Urinary bladder (tissue), 4 donors: Measurements from ENCODE around the gene PAQR8. TPM values are rescaled to one million over a fixed set of nuclear protein-coding genes. Genes with fewer than 3 reads are reported as not detected.
A peak's percentile ranks its signal among the peaks of the same experiment; 100 is the strongest.

ENCODE experiments used
- DNase-seq: peaks from one replicate; pipeline ENCODE4 v3.0.0-alpha.2; 2015; ENCODE audit errors: extremely low spot score
- H3K27ac ChIP-seq: one replicate; pipeline ENCODE4 v1.5.1; 2013; ENCODE audit warnings: low read depth, mild to moderate bottlenecking, moderate library complexity
- H3K36me3 ChIP-seq: one replicate; pipeline ENCODE4 v1.6.1; 2013; ENCODE audit warnings: mild to moderate bottlenecking, moderate library complexity; ENCODE audit not compliant: insufficient read depth
- H3K4me1 ChIP-seq: one replicate; pipeline ENCODE4 v1.6.1; 2013; ENCODE audit warnings: mild to moderate bottlenecking, moderate library complexity; ENCODE audit not compliant: insufficient read depth
- H3K4me3 ChIP-seq: one replicate; pipeline ENCODE4 v1.5.1; 2013; ENCODE audit warnings: low read depth, low read length
- WGBS: extraction: QIAGEN DNeasy Blood & Tissue Kit; methylation state at CpG from one replicate; pipeline ENCODE4 v1.1.7; 2013; 5-methylcytosine and 5-hydroxymethylcytosine counted together
- polyA plus RNA-seq: library from polyadenylated mRNA; stranded (reverse); fragments of 200-250 nt; gene quantifications from one replicate; pipeline ENCODE4 v1.2.3, GENCODE V29; 2013
- total RNA-seq: library from RNA; depleted of rRNA; stranded (reverse); fragments of >200 nt; gene quantifications from one replicate; pipeline ENCODE4 v1.2.3, GENCODE V29; 2014
- donor health status: healthy with polysubstance abuse.
- donor health status: healthy.

PAQR8 gene
- total RNA-seq (15.4 TPM), polyA plus RNA-seq (12.1 TPM)

- Histone ChIP-seq H3K4me1 (no peaks in the 10 kb centered on the region), H3K36me3 (no peaks in the 10 kb centered on the region), H3K27ac (peak within 1 kb of the TSS; percentile 80), H3K4me3 (peak within 1 kb of the TSS; percentile 82)
- no peak for DNase-seq
- WGBS: under 1% methylated on average over 69 of the region's 69 CpGs
Observed at GRCh38 chr6:52361945-52362442, at the start of gene PAQR8. Gene PAQR8 (plus strand): TSS chr6:52362151. CDS start chr6:52403214, 41,063 bp downstream.

- no peak for DNase-seq
- Histone ChIP-seq H3K27ac (no peak overlapping the region), H3K4me1 (no peaks in the 10 kb centered on the region), H3K36me3 (no peaks in the 10 kb centered on the region), H3K4me3 (no peak overlapping the region)
- 90% methylated on average over 2 of the region's 2 CpGs for WGBS
Observed at GRCh38 chr6:52312461-52312860, 49.5 kb upstream of the PAQR8 start.

GRCh38 chr6:52314752-52315151 is 47.2 kb upstream of the PAQR8 start:
- DNase-seq: no peak
- WGBS: 83% methylated on average over 2 of the region's 2 CpGs
- Histone ChIP-seq H3K36me3 (no peaks in the 10 kb centered on the region), H3K4me1 (no peaks in the 10 kb centered on the region), H3K4me3 (no peak overlapping the region), H3K27ac (no peak overlapping the region)

- Histone ChIP-seq H3K36me3 (no peaks in the 10 kb centered on the region), H3K27ac (no peak overlapping the region), H3K4me3 (no peak overlapping the region), H3K4me1 (no peaks in the 10 kb centered on the region)
- 85% methylated on average over 1 of the region's 1 CpG for WGBS
- DNase-seq: no peak
Observed at GRCh38 chr6:52317211-52317610, 44.7 kb upstream of the PAQR8 start.

- no peaks in the 10 kb centered on the region for H3K36me3 ChIP-seq
- H3K4me3 ChIP-seq: no peak overlapping the region
- no peak for DNase-seq
- no peaks in the 10 kb centered on the region for H3K4me1 ChIP-seq
- 39% methylated on average over 4 of the region's 4 CpGs for WGBS
- no peak overlapping the region for H3K27ac ChIP-seq
Observed at GRCh38 chr6:52317841-52318581, 43.9 kb upstream of the PAQR8 start.

GRCh38 chr6:52324189-52324588 is 37.8 kb upstream of the PAQR8 start:
- WGBS: 93% methylated on average over 6 of the region's 6 CpGs
- Histone ChIP-seq H3K36me3 (no peaks in the 10 kb centered on the region), H3K4me3 (no peak overlapping the region), H3K27ac (no peak overlapping the region), H3K4me1 (no peaks in the 10 kb centered on the region)
- DNase-seq: no peak

- no peaks in the 10 kb centered on the region for H3K36me3 ChIP-seq
- H3K27ac ChIP-seq: no peak overlapping the region
- DNase-seq: no peak
- WGBS: 71% methylated on average over 14 of the region's 14 CpGs
- no peak overlapping the region for H3K4me3 ChIP-seq
- H3K4me1 ChIP-seq: no peaks in the 10 kb centered on the region
Observed at GRCh38 chr6:52325695-52326471, 36.1 kb upstream of the PAQR8 start.

GRCh38 chr6:52326540-52327364 is 35.2 kb upstream of the PAQR8 start:
- WGBS: 96% methylated on average over 3 of the region's 3 CpGs
- Histone ChIP-seq H3K4me1 (no peaks in the 10 kb centered on the region), H3K4me3 (no peak overlapping the region), H3K36me3 (no peaks in the 10 kb centered on the region), H3K27ac (no peak overlapping the region)
- DNase-seq: no peak

- Histone ChIP-seq H3K4me1 (no peaks in the 10 kb centered on the region), H3K27ac (no peak overlapping the region), H3K4me3 (no peak overlapping the region), H3K36me3 (no peaks in the 10 kb centered on the region)
- DNase-seq: no peak
- WGBS: 73% methylated on average over 2 of the region's 2 CpGs
Observed at GRCh38 chr6:52328303-52328662, 33.7 kb upstream of the PAQR8 start.

- WGBS: 62% methylated on average over 2 of the region's 2 CpGs
Observed at GRCh38 chr6:52328729-52329128, 33.2 kb upstream of the PAQR8 start.

GRCh38 chr6:52330470-52330869 is 31.5 kb upstream of the PAQR8 start:
- Histone ChIP-seq H3K4me1 (no peaks in the 10 kb centered on the region), H3K27ac (no peak overlapping the region), H3K4me3 (no peak overlapping the region), H3K36me3 (no peaks in the 10 kb centered on the region)
- WGBS: 80% methylated on average over 2 of the region's 2 CpGs
- DNase-seq: no peak

More at GRCh38 chr6:52328729-52329128, 33.2 kb upstream of the PAQR8 start:
- Histone ChIP-seq H3K4me1 (no peaks in the 10 kb centered on the region), H3K4me3 (no peak overlapping the region), H3K27ac (no peak overlapping the region), H3K36me3 (no peaks in the 10 kb centered on the region)
- DNase-seq: no peak

GRCh38 chr6:52331793-52332457 is 30.0 kb upstream of the PAQR8 start:
- Histone ChIP-seq H3K4me3 (no peak overlapping the region), H3K36me3 (no peaks in the 10 kb centered on the region), H3K27ac (no peak overlapping the region), H3K4me1 (no peaks in the 10 kb centered on the region)
- WGBS: 85% methylated on average over 4 of the region's 4 CpGs
- no peak for DNase-seq

GRCh38 chr6:52333840-52334200 is 28.1 kb upstream of the PAQR8 start:
- DNase-seq: no peak
- Histone ChIP-seq H3K27ac (no peak overlapping the region), H3K36me3 (no peaks in the 10 kb centered on the region), H3K4me3 (no peak overlapping the region), H3K4me1 (no peaks in the 10 kb centered on the region)
- 37% methylated on average over 1 of the region's 1 CpG for WGBS
